ENCODE measurements around the gene NANS. TPM values are rescaled to one million over a fixed set of nuclear protein-coding genes. Genes with fewer than 3 reads are reported as not detected.
"Not testable (repeated sequence)": the region's sequence is repeated elsewhere in the genome, so short reads cannot be mapped to it uniquely, and the experiment has no call there.

Gene NANS
- total RNA-seq, 4 donors from 2014 or later: 37.5 to 187 (median 54.8) TPM

- H3K4me3 ChIP-seq: no peak overlapping the region
- no peaks in the 10 kb centered on the region for H3K36me3 ChIP-seq
- no peak for DNase-seq
- no peaks in the 10 kb centered on the region for H3K9me3 ChIP-seq
- H3K4me1 ChIP-seq: no peaks in the 10 kb centered on the region
- no peaks in the 10 kb centered on the region for H3K27me3 ChIP-seq
- no peak overlapping the region for H3K27ac ChIP-seq
- TF ChIP-seq POLR2A (IDR thresholded peaks at IDR 0.05) (no peak), CTCF (IDR thresholded peaks at IDR 0.05) (no peak)
- intact Hi-C loops (cut with DNase I; ENCODE audit: low total_unique reads): no loop called here
These were observed 29.4 kb downstream of the NANS start for GRCh38 chr9:98085944-98086343.

- intact Hi-C loops (cut with DNase I; ENCODE audit: low total_unique reads): no loop called here
These were observed 29.9 kb downstream of the NANS start for GRCh38 chr9:98086461-98086860.

GRCh38 chr9:98087420-98088354, 31.2 kb downstream of the NANS start:
- no peaks in the 10 kb centered on the region for H3K27me3 ChIP-seq
- no peaks in the 10 kb centered on the region for H3K4me1 ChIP-seq
- H3K4me3 ChIP-seq: peak overlapping the region in 1 of 2 donors; percentile 33
- intact Hi-C loops (cut with DNase I; ENCODE audit: low total_unique reads): no loop called here
- peak overlapping the region in 1 of 2 donors; percentile 45 for H3K27ac ChIP-seq
- no peaks in the 10 kb centered on the region for H3K36me3 ChIP-seq
- peak in 1 of 2 donors; percentile 22 for DNase-seq
- TF ChIP-seq POLR2A (IDR thresholded peaks at IDR 0.05) (no peak), CTCF (IDR thresholded peaks at IDR 0.05) (no peak)
- no peaks in the 10 kb centered on the region for H3K9me3 ChIP-seq

More at GRCh38 chr9:98086461-98086860, 29.9 kb downstream of the NANS start:
- no peak overlapping the region for H3K27ac ChIP-seq
- H3K9me3 ChIP-seq: no peaks in the 10 kb centered on the region
- H3K4me3 ChIP-seq: no peak overlapping the region
- no peak for DNase-seq
- no peaks in the 10 kb centered on the region for H3K36me3 ChIP-seq
- no peaks in the 10 kb centered on the region for H3K27me3 ChIP-seq
- no peak for TF ChIP-seq CTCF (IDR thresholded peaks at IDR 0.05)
- no peak for TF ChIP-seq POLR2A (IDR thresholded peaks at IDR 0.05)
- H3K4me1 ChIP-seq: no peaks in the 10 kb centered on the region

GRCh38 chr9:98090674-98091073, 34.1 kb downstream of the NANS start:
- intact Hi-C loops (cut with DNase I; ENCODE audit: low total_unique reads); H3K36me3 ChIP-seq; H3K4me1 ChIP-seq; DNase-seq; H3K27ac ChIP-seq; H3K27me3 ChIP-seq; H3K9me3 ChIP-seq; H3K4me3 ChIP-seq: not testable (repeated sequence)

GRCh38 chr9:98091735-98092612, 35.4 kb downstream of the NANS start:
- no peaks in the 10 kb centered on the region for H3K9me3 ChIP-seq
- no peaks in the 10 kb centered on the region for H3K27me3 ChIP-seq
- H3K27ac ChIP-seq: no peak overlapping the region
- no peaks in the 10 kb centered on the region for H3K4me1 ChIP-seq
- DNase-seq: no peak
- intact Hi-C loops (cut with DNase I; ENCODE audit: low total_unique reads): no loop called here
- H3K36me3 ChIP-seq: no peaks in the 10 kb centered on the region
- no peak overlapping the region for H3K4me3 ChIP-seq
- no peak for TF ChIP-seq POLR2A (IDR thresholded peaks at IDR 0.05)
- no peak for TF ChIP-seq CTCF (IDR thresholded peaks at IDR 0.05)
